Limb (tissue), 2 donors: ENCODE measurements around the gene CUL4A.
"Not testable (repeated sequence)": the region's sequence is repeated elsewhere in the genome, so short reads cannot be mapped to it uniquely, and the experiment has no call there.

Source experiments
- DNase-seq, 2 donors: peaks; one replicate each; pipeline ENCODE4 v3.0.0-alpha.2; 2016; ENCODE audit errors: extremely low spot score in 2 of 2

Gene CUL4A

GRCh38 chr13:113291129-113291528 is 81.7 kb downstream of the CUL4A start:
- DNase-seq = no peak

GRCh38 chr13:113292021-113292862 is 82.8 kb downstream of the CUL4A start:
- peak in 1 of 2 donors; percentile 43 for DNase-seq

- no peak for DNase-seq
Measured at GRCh38 chr13:113293686-113294085, 84.3 kb downstream of the CUL4A start.

DNA sequence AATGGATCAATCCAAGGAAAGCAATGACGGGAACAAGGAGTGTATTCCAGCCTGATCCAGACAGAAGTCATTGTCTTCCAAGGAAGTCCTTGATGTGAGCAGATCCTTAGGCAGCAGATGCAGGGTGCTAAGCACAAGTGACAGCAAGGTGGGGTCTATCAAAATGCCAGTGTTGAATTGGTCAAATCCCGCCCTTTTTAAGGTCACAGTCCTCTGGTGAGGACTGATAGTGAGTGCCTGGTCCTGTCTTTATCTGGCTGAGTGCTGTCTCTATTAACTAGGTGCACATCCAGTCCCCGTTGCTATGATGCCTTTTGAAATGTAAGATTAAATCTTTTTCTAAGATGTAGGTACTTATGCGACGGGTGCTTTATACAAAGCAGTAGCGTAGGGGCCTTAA is 86.4 kb downstream of the CUL4A start:
- no peak for DNase-seq

DNA sequence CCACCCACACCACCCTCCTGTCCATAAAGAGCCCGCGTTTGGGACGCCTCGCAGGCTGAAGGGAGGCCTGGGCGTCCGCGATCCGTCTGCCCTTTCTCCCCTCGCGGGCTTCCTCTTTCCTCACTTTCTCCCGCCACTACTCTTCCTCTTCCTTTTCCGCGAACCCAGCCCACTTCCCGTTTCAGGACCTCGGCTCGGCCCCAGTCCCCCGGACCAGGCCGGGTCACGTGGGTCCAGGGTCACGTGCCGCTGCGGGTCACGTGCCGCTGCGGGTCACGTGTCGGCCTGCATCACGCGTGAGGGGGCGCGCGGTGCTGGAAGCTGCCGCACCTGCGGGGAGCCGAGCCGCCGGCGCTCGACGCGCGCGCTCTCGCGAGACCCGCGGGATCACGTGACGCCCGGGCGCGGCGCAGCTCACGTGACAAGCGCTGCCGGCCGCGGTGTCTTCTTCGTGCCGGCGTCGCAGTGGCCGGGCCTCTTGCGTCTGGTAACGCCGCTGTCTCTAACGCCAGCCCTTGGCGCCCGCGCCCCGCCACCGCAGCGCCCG is 87.5 kb downstream of the CUL4A start, which contains the start of gene LAMP1:
TSS of gene LAMP1 (plus strand) at position 417 of the 547 bp plus-strand sequence. CDS start 196 bp downstream, outside the sequence.
- DNase-seq = peak; percentile 94 to 100

GRCh38 chr13:113297370-113298042 is 88.1 kb downstream of the CUL4A start:
- DNase-seq = no peak

DNA sequence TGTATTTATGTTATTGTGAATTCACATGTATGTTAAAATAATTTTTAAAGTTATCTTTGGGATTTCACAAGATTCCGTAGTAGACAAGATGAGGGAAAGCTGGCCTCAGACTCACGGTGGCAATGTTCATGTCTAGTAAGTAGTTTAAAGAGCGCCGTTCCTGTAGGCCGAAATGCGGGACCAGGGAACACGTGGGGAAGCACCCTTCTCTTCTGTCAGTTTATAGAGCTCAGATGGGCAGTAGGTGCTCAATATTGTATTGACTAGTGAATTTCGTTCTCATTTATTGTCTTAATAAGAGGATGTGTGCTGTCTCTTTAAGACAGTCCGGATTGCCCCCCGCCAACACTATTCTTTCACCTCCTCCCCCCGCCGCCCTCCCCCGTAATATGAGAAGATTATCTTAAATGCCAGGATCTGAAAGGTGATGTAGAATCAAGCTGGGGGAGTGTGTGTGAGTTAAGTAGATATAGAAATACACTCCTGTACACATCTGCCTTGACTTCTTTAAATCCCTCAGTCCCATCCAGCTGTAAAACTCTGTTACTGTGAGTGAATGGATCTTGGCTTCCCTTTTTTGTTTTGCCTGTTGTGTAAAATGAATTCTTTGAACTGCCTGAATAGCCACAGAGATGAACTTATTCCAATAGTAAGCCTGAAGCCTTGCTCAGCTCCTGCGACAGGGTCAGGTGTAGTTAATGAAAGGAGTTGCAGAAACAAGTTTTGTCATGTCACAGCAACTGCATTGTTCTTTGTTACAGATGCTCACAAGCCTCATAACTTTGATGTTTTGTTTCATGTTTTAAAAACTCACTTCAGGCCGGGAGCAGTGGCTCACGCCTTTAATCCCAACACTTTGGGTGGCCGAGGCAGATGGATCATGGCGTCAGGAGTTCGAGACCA is 88.9 kb downstream of the CUL4A start:
- DNase-seq = no peak

DNA sequence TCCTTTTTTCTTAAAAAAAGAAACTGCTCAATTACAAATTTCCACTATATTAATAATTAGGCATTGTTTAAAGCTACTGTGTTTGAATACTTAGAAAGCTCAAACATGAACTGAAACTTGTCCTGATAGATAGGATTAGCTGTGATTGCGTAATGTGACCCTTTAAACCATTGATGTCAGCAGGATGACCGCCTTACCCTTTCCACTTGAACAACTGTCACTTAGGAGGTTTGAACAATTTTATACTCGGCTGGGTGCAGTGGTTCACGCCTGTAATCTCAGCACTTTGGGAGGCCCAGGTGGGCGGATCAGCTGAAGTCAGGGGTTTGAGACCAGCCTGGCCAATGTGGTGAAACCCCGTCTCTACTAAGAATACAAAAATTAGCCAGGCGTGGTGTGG is 90.5 kb downstream of the CUL4A start:
- DNase-seq = no peak

- no peak for DNase-seq
Measured at GRCh38 chr13:113302986-113303385, 93.6 kb downstream of the CUL4A start.

DNA sequence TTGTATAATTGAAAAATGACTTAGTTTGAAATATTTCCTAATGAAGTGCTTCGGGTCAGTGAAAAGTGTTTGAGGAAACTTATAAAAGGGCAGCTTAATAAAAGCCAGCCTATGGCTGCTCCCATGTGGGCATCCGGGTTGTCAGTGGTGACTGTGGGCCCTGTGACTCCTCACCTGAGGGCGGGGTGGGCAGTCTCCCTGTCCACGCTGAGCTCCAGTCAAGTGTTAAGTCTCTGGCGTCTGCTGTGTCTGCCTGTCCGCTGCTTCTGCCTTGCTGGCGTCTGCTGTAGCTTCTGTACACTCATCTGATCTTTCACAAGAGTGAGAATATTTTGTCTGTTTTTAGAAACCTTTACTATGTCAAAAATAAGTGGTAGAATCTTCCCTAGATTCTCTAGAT is 94.7 kb downstream of the CUL4A start:
- DNase-seq = no peak

DNA sequence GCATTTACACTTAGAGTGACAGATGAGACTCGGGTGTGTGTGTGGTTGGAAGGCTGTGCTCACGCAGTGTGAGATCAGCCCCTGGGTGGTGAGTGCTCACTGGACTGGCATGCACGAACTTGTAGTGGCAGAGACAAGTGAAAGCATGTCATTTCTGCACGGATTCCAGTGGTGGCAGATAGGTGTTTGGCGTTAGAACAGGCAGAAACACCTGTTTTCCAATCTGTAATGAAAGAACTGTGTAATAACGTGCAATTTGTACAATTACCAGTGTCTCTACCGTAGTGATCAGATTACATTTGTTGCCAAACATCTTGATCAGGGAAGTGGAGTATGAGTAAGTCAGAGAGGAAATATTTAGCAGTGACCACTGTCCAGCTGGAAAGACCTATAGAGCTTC is 95.8 kb downstream of the CUL4A start:
- no peak for DNase-seq

GRCh38 chr13:113307491-113307890 is 98.1 kb downstream of the CUL4A start:
- DNase-seq = no peak

GRCh38 chr13:113309473-113309872 is 100.1 kb downstream of the CUL4A start:
- no peak for DNase-seq

DNA sequence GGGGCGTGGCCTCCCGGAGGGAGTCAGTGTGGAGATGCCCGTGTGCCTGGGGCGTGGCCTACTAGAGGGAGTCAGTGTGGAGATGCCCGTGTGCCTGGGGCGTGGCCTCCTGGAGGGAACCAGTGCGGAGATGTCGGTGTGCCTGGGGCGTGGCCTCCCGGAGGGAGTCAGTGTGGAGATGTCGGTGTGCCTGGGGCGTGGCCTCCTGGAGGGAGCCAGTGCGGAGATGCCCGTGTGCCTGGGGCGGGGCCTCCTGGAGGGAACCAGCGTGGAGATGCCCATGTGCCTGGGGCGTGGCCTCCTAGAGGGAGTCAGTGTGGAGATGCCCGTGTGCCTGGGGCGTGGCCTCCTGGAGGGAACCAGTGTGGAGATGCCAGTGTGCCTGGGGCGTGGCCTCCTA is 104.7 kb downstream of the CUL4A start:
- DNase-seq = not testable (repeated sequence)

DNA sequence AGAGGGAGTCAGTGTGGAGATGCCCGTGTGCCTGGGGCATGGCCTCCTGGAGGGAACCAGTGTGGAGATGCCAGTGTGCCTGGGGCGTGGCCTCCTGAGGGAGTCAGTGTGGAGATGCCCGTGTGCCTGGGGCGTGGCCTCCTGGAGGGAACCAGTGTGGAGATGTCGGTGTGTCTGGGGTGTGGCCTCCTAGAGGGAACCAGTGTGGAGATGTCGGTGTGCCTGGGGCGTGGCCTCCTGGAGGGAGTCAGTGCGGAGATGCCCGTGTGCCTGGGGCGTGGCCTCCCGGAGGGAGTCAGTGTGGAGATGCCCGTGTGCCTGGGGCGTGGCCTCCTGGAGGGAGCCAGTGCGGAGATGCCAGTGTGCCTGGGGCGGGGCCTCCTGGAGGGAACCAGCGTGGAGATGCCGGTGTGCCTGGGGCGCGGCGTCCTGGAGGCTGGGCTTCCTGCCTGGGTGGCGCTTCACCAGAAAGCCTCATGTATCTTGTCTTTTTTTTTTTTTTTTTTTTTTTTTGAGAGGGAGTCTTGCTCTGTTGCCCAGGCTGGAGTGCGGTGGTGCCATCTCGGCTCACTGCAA is 105.6 kb downstream of the CUL4A start:
- DNase-seq = not testable (repeated sequence)

- no peak for DNase-seq
Measured at GRCh38 chr13:113315992-113316391, 106.6 kb downstream of the CUL4A start.
